Mucosa of descending colon (tissue), 3 donors: ENCODE measurements around the gene PRUNE2. TPM values are rescaled to one million over a fixed set of nuclear protein-coding genes. Genes with fewer than 3 reads are reported as not detected.

Experiments
- ATAC-seq: fragments of 200-7000 bp; cut with Tn5 transposase; one replicate; pipeline ENCODE4 v1.9.1; 2020; ENCODE audit warnings: mild to moderate bottlenecking, moderate library complexity
- DNase-seq, 3 donors: peaks; one replicate each; pipeline ENCODE4 v3.0.0-alpha.2; 2020
- H3K36me3 ChIP-seq: fragments of 200-600 bp; one replicate; pipeline ENCODE4 v1.8.0; 2021; ENCODE audit warnings: low read depth, mild to moderate bottlenecking
- H3K4me1 ChIP-seq: fragments of 200-600 bp; one replicate; pipeline ENCODE4 v1.8.0; 2021; ENCODE audit warnings: low read depth, mild to moderate bottlenecking
- H3K4me3 ChIP-seq: fragments of 200-600 bp; one replicate; pipeline ENCODE4 v1.8.0; 2021; ENCODE audit warnings: mild to moderate bottlenecking
- H3K9me3 ChIP-seq: fragments of 200-600 bp; one replicate; pipeline ENCODE4 v1.8.0; 2021; ENCODE audit warnings: mild to moderate bottlenecking
- CTCF ChIP-seq: fragments of 200-600 bp; IDR thresholded peaks from one replicate; pipeline ENCODE4 v1.8.0; 2022; ENCODE audit warnings: antibody characterized with exemption, mild to moderate bottlenecking
- intact Hi-C, 2 donors: fragments of 100-400 bp; cut with DNase I in 1 of 2; cut with micrococcal nuclease in 1 of 2; formaldehyde crosslinking; loops; one replicate each; pipeline versions ENCODE4 v1.11.0 to v1.11.1; 2022; cut with DNase I, micrococcal nuclease
- total RNA-seq, 3 donors: library from RNA; stranded (reverse); fragmentation: NEBNext Ultra II Directional in 2 of 3; extraction: Animal tissue kit (Norgen Biotek cat#: 25700) in 2 of 3; gene quantifications; one replicate each; pipeline versions ENCODE4 v1.2.1 to v1.2.4, GENCODE V29; 2021 to 2023
- donor health status: DM: no; HTN: no; CAD: no; lungs with moderate emphysema.
- donor health status: DM: no; HTN: no; CAD: no.
- donor health status: DM: no; HTN: yes; CAD: no.

Gene PRUNE2
- total RNA-seq, 3 donors from 2014 or later, result 48.2 to 437 (median 62.4) TPM

GRCh38 chr9:76812591-76812990 lies 93.3 kb downstream of the PRUNE2 start:
- H3K9me3 ChIP-seq, result no peaks in the 10 kb centered on the region
- intact Hi-C loops, result loop anchor here in 1 of 2 donors (10.0 kb wide), 1 partner anchor 342 kb away; no protein-coding TSS in a partner anchor
- DNase-seq, result no peak
- no peak for TF ChIP-seq CTCF
- ATAC-seq, result no peak
- H3K36me3 ChIP-seq, result no peaks in the 10 kb centered on the region
- no peak overlapping the region for H3K4me3 ChIP-seq
- no peaks in the 10 kb centered on the region for H3K4me1 ChIP-seq

GRCh38 chr9:76810377-76810957 lies 95.4 kb downstream of the PRUNE2 start:
- intact Hi-C loops, result loop anchor here in 1 of 2 donors (10.0 kb wide), 1 partner anchor 344 kb away; no protein-coding TSS in a partner anchor
- H3K36me3 ChIP-seq, result no peaks in the 10 kb centered on the region
- peak; percentile 47 for TF ChIP-seq CTCF
- H3K9me3 ChIP-seq, result no peaks in the 10 kb centered on the region
- DNase-seq (peak in 1 of 3 donors; percentile 82), ATAC-seq (peak; percentile 86)
- H3K4me3 ChIP-seq, result no peak overlapping the region
- H3K4me1 ChIP-seq, result no peaks in the 10 kb centered on the region

- Histone ChIP-seq H3K9me3 (no peaks in the 10 kb centered on the region), H3K36me3 (no peaks in the 10 kb centered on the region), H3K4me1 (no peaks in the 10 kb centered on the region), H3K4me3 (no peak overlapping the region)
- no peak for ATAC-seq
- no peak for DNase-seq
- intact Hi-C loops, result loop anchor here in 1 of 2 donors (5.0 kb wide), 1 partner anchor 179 kb away; no protein-coding TSS in a partner anchor
- TF ChIP-seq CTCF, result no peak
These were observed 97.3 kb downstream of the PRUNE2 start for GRCh38 chr9:76808636-76809035.

- no peak for DNase-seq
- TF ChIP-seq CTCF, result no peak
- Histone ChIP-seq H3K4me1 (peaks cover 10% of the 10 kb centered on the region), H3K4me3 (no peak overlapping the region), H3K36me3 (no peaks in the 10 kb centered on the region), H3K9me3 (no peaks in the 10 kb centered on the region)
- intact Hi-C loops, result no loop called here
- no peak for ATAC-seq
These were observed 102.2 kb downstream of the PRUNE2 start for GRCh38 chr9:76803762-76804161.

GRCh38 chr9:76803083-76803482 lies 102.8 kb downstream of the PRUNE2 start:
- intact Hi-C loops, result no loop called here

More at GRCh38 chr9:76803083-76803482, 102.8 kb downstream of the PRUNE2 start:
- no peak for ATAC-seq
- Histone ChIP-seq H3K4me3 (no peak overlapping the region), H3K4me1 (peaks cover 10% of the 10 kb centered on the region), H3K36me3 (no peaks in the 10 kb centered on the region), H3K9me3 (no peaks in the 10 kb centered on the region)
- DNase-seq, result no peak
- TF ChIP-seq CTCF, result no peak
